ENCODE measurements around the gene FAM53B. TPM values are rescaled to one million over a fixed set of nuclear protein-coding genes. Genes with fewer than 3 reads are reported as not detected.

Gene FAM53B
- total and polyA plus RNA-seq, 7 experiments from 2014 or later = 3.9 to 51.5 (median 27.7) TPM

- DNase-seq (no peak), ATAC-seq (no peak)
- peaks cover 0 to 12% (median 5%) of the 10 kb centered on the region in 7 donors for H3K4me1 Mint-ChIP-seq
- intact Hi-C loops (cut with micrococcal nuclease) = no loop called here
- peaks cover 0 to 25% (median 6%) of the 10 kb centered on the region in 3 experiments for H3K36me3 ChIP-seq (ENCODE audit: control insufficient read depth in 2 of 3, insufficient read depth in 3 of 3, low read length in 3 of 3)
- POLR2A ChIA-PET = no interaction called here
- no peaks in the 10 kb centered on the region for H3K4me1 ChIP-seq (ENCODE audit: control insufficient read depth in 2 of 2, insufficient read depth in 2 of 2, low read length in 2 of 2)
- H3K9me3 ChIP-seq (ENCODE audit: control insufficient read depth in 2 of 3, low read length in 3 of 3) = no peaks in the 10 kb centered on the region
- H3K9me3 Mint-ChIP-seq = peaks cover 0 to 1% (median 0%) of the 10 kb centered on the region in 11 donors
- H3K27me3 Mint-ChIP-seq = no peaks in the 10 kb centered on the region
- peaks cover 0 to 40% (median 17%) of the 10 kb centered on the region in 5 donors for H3K36me3 Mint-ChIP-seq
- no peak overlapping the region for H3K4me3 ChIP-seq (ENCODE audit: low read length)
- H3K27ac Mint-ChIP-seq = no peak overlapping the region
- no peaks in the 10 kb centered on the region for H3K27me3 ChIP-seq (ENCODE audit: control insufficient read depth in 2 of 2, insufficient read depth in 2 of 2, low read length in 2 of 2)
- CTCF ChIA-PET = interaction anchor here (1.3 kb wide), 1 partner anchor 16 kb away, joined by 3 read pairs; no protein-coding TSS in a partner anchor
- H3K27ac ChIP-seq (ENCODE audit: low read depth, low read length) = no peak overlapping the region
- no peak overlapping the region for H3K4me3 Mint-ChIP-seq
Measured at GRCh38 chr10:124765256-124765655, 21.1 kb upstream of the FAM53B start.

- Histone ChIP-seq H3K36me3 (ENCODE audit: control insufficient read depth in 2 of 3, insufficient read depth in 3 of 3, low read length in 3 of 3) (peaks cover 0 to 33% (median 6%) of the 10 kb centered on the region in 3 experiments), H3K4me1 (ENCODE audit: control insufficient read depth in 2 of 2, insufficient read depth in 2 of 2, low read length in 2 of 2) (no peaks in the 10 kb centered on the region), H3K27ac (ENCODE audit: low read depth, low read length) (no peak overlapping the region), H3K4me3 (ENCODE audit: low read length) (no peak overlapping the region), H3K9me3 (ENCODE audit: control insufficient read depth in 2 of 3, low read length in 3 of 3) (no peaks in the 10 kb centered on the region), H3K27me3 (ENCODE audit: control insufficient read depth in 2 of 2, insufficient read depth in 2 of 2, low read length in 2 of 2) (no peaks in the 10 kb centered on the region)
- POLR2A ChIA-PET = no interaction called here
- Mint-ChIP-seq H3K36me3 (peaks cover 0 to 47% (median 13%) of the 10 kb centered on the region in 5 donors), H3K27ac (no peak overlapping the region), H3K4me1 (peaks cover 0 to 15% (median 5%) of the 10 kb centered on the region in 7 donors), H3K27me3 (no peaks in the 10 kb centered on the region), H3K4me3 (no peak overlapping the region), H3K9me3 (peaks cover 0 to 1% (median 0%) of the 10 kb centered on the region in 11 donors)
- CTCF ChIA-PET = no interaction called here
- intact Hi-C loops (cut with micrococcal nuclease) = no loop called here
- no peak for ATAC-seq
- no peak for DNase-seq
Measured at GRCh38 chr10:124763267-124763666, 19.1 kb upstream of the FAM53B start.

GRCh38 chr10:124762281-124762680 is 18.1 kb upstream of the FAM53B start:
- peaks cover 0 to 34% (median 6%) of the 10 kb centered on the region in 3 experiments for H3K36me3 ChIP-seq (ENCODE audit: control insufficient read depth in 2 of 3, insufficient read depth in 3 of 3, low read length in 3 of 3)
- peaks cover 0 to 15% (median 5%) of the 10 kb centered on the region in 7 donors for H3K4me1 Mint-ChIP-seq
- ChIA-PET POLR2A (no interaction called here), CTCF (interaction anchor here (0.9 kb wide), 1 partner anchor 21 kb away, joined by 3 read pairs; no protein-coding TSS in a partner anchor)
- no peaks in the 10 kb centered on the region for H3K9me3 Mint-ChIP-seq
- no peaks in the 10 kb centered on the region for H3K27me3 ChIP-seq (ENCODE audit: control insufficient read depth in 2 of 2, insufficient read depth in 2 of 2, low read length in 2 of 2)
- H3K4me3 ChIP-seq (ENCODE audit: low read length) = no peak overlapping the region
- no peaks in the 10 kb centered on the region for H3K27me3 Mint-ChIP-seq
- H3K27ac ChIP-seq (ENCODE audit: low read depth, low read length) = no peak overlapping the region
- DNase-seq = no peak
- no peak overlapping the region for H3K27ac Mint-ChIP-seq
- intact Hi-C loops (cut with micrococcal nuclease) = no loop called here
- ATAC-seq = no peak
- H3K9me3 ChIP-seq (ENCODE audit: control insufficient read depth in 2 of 3, low read length in 3 of 3) = no peaks in the 10 kb centered on the region
- no peaks in the 10 kb centered on the region for H3K4me1 ChIP-seq (ENCODE audit: control insufficient read depth in 2 of 2, insufficient read depth in 2 of 2, low read length in 2 of 2)
- H3K36me3 Mint-ChIP-seq = peaks cover 0 to 42% (median 9%) of the 10 kb centered on the region in 5 donors
- H3K4me3 Mint-ChIP-seq = no peak overlapping the region

DNA sequence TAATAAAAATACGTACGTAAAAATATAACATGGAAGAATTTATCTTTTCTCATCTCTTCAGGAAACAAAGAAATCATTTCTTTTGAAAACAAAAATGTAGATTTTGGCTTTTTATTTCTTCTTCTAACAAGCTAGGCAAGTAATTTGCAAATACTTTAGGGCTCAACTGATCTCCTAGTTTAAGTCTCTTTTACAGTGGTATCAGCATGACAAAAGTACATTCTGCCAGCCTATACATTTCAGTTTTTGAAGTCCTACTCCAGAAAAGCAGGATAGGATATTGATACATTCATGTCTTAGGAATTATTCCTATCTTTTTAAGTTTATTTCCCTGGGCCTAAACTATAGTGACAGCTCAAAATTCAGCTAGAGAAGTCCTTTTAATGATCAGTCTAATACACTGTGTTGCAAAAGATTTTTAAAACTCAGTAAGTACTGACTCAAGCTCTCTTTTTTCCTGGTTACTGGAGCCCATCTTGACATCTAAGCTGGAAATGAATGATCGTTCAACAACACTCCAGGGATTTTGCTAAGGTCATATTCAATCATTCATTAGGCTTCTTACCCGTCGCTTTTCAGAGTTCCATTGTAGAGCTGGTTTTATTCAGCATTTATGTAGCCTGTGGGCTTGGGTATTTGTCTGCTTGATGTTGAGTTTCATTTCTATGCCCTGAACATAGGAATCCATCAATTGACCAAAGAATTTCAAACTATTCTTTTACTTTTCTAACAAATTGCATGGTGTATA is 12.2 kb upstream of the FAM53B start:
- no peak for DNase-seq
- H3K36me3 Mint-ChIP-seq = peaks cover 0 to 29% (median 8%) of the 10 kb centered on the region in 5 donors
- no peaks in the 10 kb centered on the region for H3K9me3 Mint-ChIP-seq

DNA sequence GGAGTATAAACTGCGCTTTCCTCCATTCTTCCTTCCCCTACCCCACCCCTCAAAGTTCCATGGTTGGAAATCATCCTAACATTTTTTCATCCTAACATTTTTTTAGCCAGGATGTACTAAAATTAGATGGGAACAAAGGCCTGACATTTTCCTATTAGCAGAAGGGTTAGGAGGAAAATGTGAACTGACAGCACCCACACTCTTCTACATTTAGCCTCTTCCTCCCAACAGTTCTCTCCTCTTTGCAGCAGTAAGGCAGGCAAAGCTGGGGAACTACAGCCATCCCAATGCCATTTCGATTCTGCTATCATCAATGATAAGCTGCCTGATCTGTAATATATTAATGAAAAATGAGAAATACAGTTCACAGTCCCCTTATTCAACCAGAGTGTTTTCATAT is 11.4 kb upstream of the FAM53B start:
- DNase-seq = no peak
- intact Hi-C loops (cut with micrococcal nuclease) = no loop called here
- Histone ChIP-seq H3K4me3 (ENCODE audit: low read length) (no peak overlapping the region), H3K27me3 (ENCODE audit: control insufficient read depth in 2 of 2, insufficient read depth in 2 of 2, low read length in 2 of 2) (no peaks in the 10 kb centered on the region), H3K9me3 (ENCODE audit: control insufficient read depth in 2 of 3, low read length in 3 of 3) (no peaks in the 10 kb centered on the region), H3K36me3 (ENCODE audit: control insufficient read depth in 2 of 3, insufficient read depth in 3 of 3, low read length in 3 of 3) (peaks cover 0 to 19% (median 0%) of the 10 kb centered on the region in 3 experiments), H3K27ac (ENCODE audit: low read depth, low read length) (no peak overlapping the region), H3K4me1 (ENCODE audit: control insufficient read depth in 2 of 2, insufficient read depth in 2 of 2, low read length in 2 of 2) (no peaks in the 10 kb centered on the region)
- no peak for ATAC-seq
- H3K27me3 Mint-ChIP-seq = no peaks in the 10 kb centered on the region
- ChIA-PET POLR2A (no interaction called here), CTCF (interaction anchor here (0.9 to 1.1 kb wide), 2 partner anchors 10 to 225 kb away, joined by 4 to 5 read pairs; no protein-coding TSS in a partner anchor)
- H3K4me1 Mint-ChIP-seq = peaks cover 0 to 10% (median 2%) of the 10 kb centered on the region in 7 donors
- no peak overlapping the region for H3K4me3 Mint-ChIP-seq
- peaks cover 0 to 23% (median 8%) of the 10 kb centered on the region in 5 donors for H3K36me3 Mint-ChIP-seq
- no peak overlapping the region for H3K27ac Mint-ChIP-seq
- no peaks in the 10 kb centered on the region for H3K9me3 Mint-ChIP-seq

More for the DNA sequence above, 12.2 kb upstream of the FAM53B start:
- intact Hi-C loops (cut with micrococcal nuclease) = no loop called here
- H3K9me3 ChIP-seq (ENCODE audit: control insufficient read depth in 2 of 3, low read length in 3 of 3) = no peaks in the 10 kb centered on the region
- no peaks in the 10 kb centered on the region for H3K4me1 ChIP-seq (ENCODE audit: control insufficient read depth in 2 of 2, insufficient read depth in 2 of 2, low read length in 2 of 2)
- POLR2A ChIA-PET = interaction anchor here (1.4 kb wide), 1 partner anchor 30 kb away, joined by 3 read pairs; no protein-coding TSS in a partner anchor
- H3K4me3 Mint-ChIP-seq = no peak overlapping the region
- CTCF ChIA-PET = interaction anchor here (0.5 to 2.1 kb wide), 7 partner anchors 9 to 1716 kb away, joined by 3 to 5 read pairs (median 3); no protein-coding TSS in a partner anchor
- H3K27ac Mint-ChIP-seq = peak overlapping the region in 1 of 9 donors; percentile 12
- H3K27me3 Mint-ChIP-seq = no peaks in the 10 kb centered on the region
- no peak overlapping the region for H3K4me3 ChIP-seq (ENCODE audit: low read length)
- peaks cover 0 to 19% (median 0%) of the 10 kb centered on the region in 3 experiments for H3K36me3 ChIP-seq (ENCODE audit: control insufficient read depth in 2 of 3, insufficient read depth in 3 of 3, low read length in 3 of 3)
- H3K27me3 ChIP-seq (ENCODE audit: control insufficient read depth in 2 of 2, insufficient read depth in 2 of 2, low read length in 2 of 2) = no peaks in the 10 kb centered on the region
- peaks cover 0 to 17% (median 5%) of the 10 kb centered on the region in 7 donors for H3K4me1 Mint-ChIP-seq
- no peak for ATAC-seq
- H3K27ac ChIP-seq (ENCODE audit: low read depth, low read length) = no peak overlapping the region

DNA sequence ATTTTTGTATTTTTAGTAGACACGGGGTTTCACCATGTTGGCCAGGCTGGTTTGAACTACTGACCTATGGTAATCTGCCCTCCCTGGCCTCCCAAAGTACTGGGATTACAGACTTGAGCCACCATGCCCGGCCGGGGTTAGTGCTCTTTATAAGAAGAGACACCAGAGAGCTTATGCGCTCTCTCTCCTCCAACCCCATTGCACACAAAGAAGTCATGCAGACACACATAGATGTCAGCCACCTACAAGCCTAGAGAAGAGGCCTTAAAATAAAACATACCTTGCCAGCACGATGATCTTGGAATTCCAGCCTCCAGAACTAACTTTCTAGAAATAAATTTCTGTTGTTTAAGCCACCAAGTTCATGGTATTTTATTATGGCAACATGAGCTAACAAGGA is 10.0 kb upstream of the FAM53B start:
- ChIA-PET CTCF (no interaction called here), POLR2A (no interaction called here)
- Histone ChIP-seq H3K27ac (ENCODE audit: low read depth, low read length) (no peak overlapping the region), H3K27me3 (ENCODE audit: control insufficient read depth in 2 of 2, insufficient read depth in 2 of 2, low read length in 2 of 2) (no peaks in the 10 kb centered on the region), H3K36me3 (ENCODE audit: control insufficient read depth in 2 of 3, insufficient read depth in 3 of 3, low read length in 3 of 3) (peaks cover 0 to 16% (median 0%) of the 10 kb centered on the region in 3 experiments), H3K4me1 (ENCODE audit: control insufficient read depth in 2 of 2, insufficient read depth in 2 of 2, low read length in 2 of 2) (no peaks in the 10 kb centered on the region), H3K9me3 (ENCODE audit: control insufficient read depth in 2 of 3, low read length in 3 of 3) (no peaks in the 10 kb centered on the region), H3K4me3 (ENCODE audit: low read length) (no peak overlapping the region)
- Mint-ChIP-seq H3K36me3 (peaks cover 0 to 14% (median 4%) of the 10 kb centered on the region in 5 donors), H3K27ac (peak overlapping the region in 1 of 9 donors; percentile 30), H3K4me3 (no peak overlapping the region), H3K4me1 (peaks cover 0 to 10% (median 3%) of the 10 kb centered on the region in 7 donors), H3K9me3 (no peaks in the 10 kb centered on the region), H3K27me3 (no peaks in the 10 kb centered on the region)
- no peak for DNase-seq
- no peak for ATAC-seq
- intact Hi-C loops (cut with micrococcal nuclease) = no loop called here

Measured in naive thymus-derived CD4-positive, alpha-beta T cell (primary cell).